Panc1 (cell line): ENCODE data around the gene BANF2.

ENCODE experiments used
- POLR2AphosphoS5 ChIP-seq: IDR thresholded peaks from 2 replicates; pipeline ENCODE4 v1.6.1; 2012; ENCODE audit warnings: mild to moderate bottlenecking, low read depth, low read length, moderate library complexity
- TCF7L2 ChIP-seq: IDR thresholded peaks from 2 replicates; pipeline ENCODE4 v1.6.1; 2011; ENCODE audit warnings: mild to moderate bottlenecking, low read depth, low read length, inconsistent platforms
- TF ChIP-seq, protein P1 (sequence below): fragments of 450-650 bp; IDR thresholded peaks from 2 replicates; pipeline ENCODE4 v1.5.1; 2017; ENCODE audit warnings: mild to moderate bottlenecking
- TF ChIP-seq, protein P2 (sequence below), 2 experiments: IDR thresholded peaks; 2 replicates each; pipeline ENCODE4 v1.6.1; 2011 to 2012; ENCODE audit warnings: low read depth in 2 of 2, control low read depth in 1 of 2, low read length in 1 of 2, mild to moderate bottlenecking in 1 of 2, moderate library complexity in 1 of 2; ENCODE audit not compliant: insufficient read depth in 1 of 2

DNA sequence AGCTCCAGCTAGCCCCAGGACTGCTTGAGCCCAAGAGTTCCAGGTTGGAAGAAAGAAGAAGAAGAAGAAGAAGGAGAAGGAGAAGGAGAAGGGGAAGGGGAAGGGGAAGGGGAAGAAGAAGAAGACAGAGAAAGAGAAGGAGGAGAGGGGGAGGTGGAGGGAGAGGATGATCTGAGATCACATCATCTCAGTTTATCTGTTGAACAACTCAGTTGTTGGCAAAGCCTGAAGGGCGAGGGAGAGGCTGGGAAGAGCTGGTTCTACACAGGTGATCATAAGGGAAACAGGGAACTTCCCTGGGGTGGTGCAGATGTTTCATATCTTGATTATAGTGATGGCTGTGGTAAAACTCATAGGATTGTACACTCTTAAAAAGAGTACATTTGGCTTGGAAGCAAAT, 14.6 kb upstream of the BANF2 start:
- TF ChIP-seq, protein P1, sequence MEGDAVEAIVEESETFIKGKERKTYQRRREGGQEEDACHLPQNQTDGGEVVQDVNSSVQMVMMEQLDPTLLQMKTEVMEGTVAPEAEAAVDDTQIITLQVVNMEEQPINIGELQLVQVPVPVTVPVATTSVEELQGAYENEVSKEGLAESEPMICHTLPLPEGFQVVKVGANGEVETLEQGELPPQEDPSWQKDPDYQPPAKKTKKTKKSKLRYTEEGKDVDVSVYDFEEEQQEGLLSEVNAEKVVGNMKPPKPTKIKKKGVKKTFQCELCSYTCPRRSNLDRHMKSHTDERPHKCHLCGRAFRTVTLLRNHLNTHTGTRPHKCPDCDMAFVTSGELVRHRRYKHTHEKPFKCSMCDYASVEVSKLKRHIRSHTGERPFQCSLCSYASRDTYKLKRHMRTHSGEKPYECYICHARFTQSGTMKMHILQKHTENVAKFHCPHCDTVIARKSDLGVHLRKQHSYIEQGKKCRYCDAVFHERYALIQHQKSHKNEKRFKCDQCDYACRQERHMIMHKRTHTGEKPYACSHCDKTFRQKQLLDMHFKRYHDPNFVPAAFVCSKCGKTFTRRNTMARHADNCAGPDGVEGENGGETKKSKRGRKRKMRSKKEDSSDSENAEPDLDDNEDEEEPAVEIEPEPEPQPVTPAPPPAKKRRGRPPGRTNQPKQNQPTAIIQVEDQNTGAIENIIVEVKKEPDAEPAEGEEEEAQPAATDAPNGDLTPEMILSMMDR: no peak
- TF ChIP-seq TCF7L2 (no peak), POLR2AphosphoS5 (no peak)
- TF ChIP-seq, protein P2, sequence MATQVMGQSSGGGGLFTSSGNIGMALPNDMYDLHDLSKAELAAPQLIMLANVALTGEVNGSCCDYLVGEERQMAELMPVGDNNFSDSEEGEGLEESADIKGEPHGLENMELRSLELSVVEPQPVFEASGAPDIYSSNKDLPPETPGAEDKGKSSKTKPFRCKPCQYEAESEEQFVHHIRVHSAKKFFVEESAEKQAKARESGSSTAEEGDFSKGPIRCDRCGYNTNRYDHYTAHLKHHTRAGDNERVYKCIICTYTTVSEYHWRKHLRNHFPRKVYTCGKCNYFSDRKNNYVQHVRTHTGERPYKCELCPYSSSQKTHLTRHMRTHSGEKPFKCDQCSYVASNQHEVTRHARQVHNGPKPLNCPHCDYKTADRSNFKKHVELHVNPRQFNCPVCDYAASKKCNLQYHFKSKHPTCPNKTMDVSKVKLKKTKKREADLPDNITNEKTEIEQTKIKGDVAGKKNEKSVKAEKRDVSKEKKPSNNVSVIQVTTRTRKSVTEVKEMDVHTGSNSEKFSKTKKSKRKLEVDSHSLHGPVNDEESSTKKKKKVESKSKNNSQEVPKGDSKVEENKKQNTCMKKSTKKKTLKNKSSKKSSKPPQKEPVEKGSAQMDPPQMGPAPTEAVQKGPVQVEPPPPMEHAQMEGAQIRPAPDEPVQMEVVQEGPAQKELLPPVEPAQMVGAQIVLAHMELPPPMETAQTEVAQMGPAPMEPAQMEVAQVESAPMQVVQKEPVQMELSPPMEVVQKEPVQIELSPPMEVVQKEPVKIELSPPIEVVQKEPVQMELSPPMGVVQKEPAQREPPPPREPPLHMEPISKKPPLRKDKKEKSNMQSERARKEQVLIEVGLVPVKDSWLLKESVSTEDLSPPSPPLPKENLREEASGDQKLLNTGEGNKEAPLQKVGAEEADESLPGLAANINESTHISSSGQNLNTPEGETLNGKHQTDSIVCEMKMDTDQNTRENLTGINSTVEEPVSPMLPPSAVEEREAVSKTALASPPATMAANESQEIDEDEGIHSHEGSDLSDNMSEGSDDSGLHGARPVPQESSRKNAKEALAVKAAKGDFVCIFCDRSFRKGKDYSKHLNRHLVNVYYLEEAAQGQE (IDR thresholded peaks at IDR 0.05; ENCODE audit: insufficient read depth in 1 of 2, low read depth in 2 of 2, low read length in 1 of 2): no peak
